H9 (cell line): ENCODE measurements around the gene IL17RA. TPM values are rescaled to one million over a fixed set of nuclear protein-coding genes. Genes with fewer than 3 reads are reported as not detected.

Source experiments
- DNase-seq: peaks from one replicate; pipeline ENCODE4 v3.0.0-alpha.2; 2017
- H2AFZ ChIP-seq: one replicate; pipeline ENCODE4 v1.6.1; 2013; ENCODE audit warnings: mild to moderate bottlenecking, low read length, control low read depth, moderate library complexity
- H2AK5ac ChIP-seq: 2 replicates; pipeline ENCODE4 v1.6.1; 2013; ENCODE audit warnings: low read length, control low read depth, mixed read lengths; ENCODE audit not compliant: insufficient read length
- H2BK120ac ChIP-seq: one replicate; pipeline ENCODE4 v1.6.1; 2013; ENCODE audit warnings: low read depth, mild to moderate bottlenecking, low read length, control low read depth, inconsistent platforms; ENCODE audit not compliant: poor library complexity, severe bottlenecking
- H2BK12ac ChIP-seq: 2 replicates; pipeline ENCODE4 v1.6.1; 2013; ENCODE audit warnings: low read length, control low read depth, mixed read lengths, low read depth; ENCODE audit not compliant: insufficient read length
- H2BK15ac ChIP-seq: 2 replicates; pipeline ENCODE4 v1.6.1; 2013; ENCODE audit warnings: low read depth, low read length, control low read depth
- H2BK20ac ChIP-seq: one replicate; pipeline ENCODE4 v1.6.1; 2013; ENCODE audit warnings: low read depth, mild to moderate bottlenecking, low read length, control low read depth, inconsistent platforms; ENCODE audit not compliant: poor library complexity, severe bottlenecking
- H2BK5ac ChIP-seq: 2 replicates; pipeline ENCODE4 v1.6.1; 2013; ENCODE audit warnings: low read length, control low read depth, mixed read lengths; ENCODE audit not compliant: insufficient read length
- H3K14ac ChIP-seq: 2 replicates; pipeline ENCODE4 v1.6.1; 2013; ENCODE audit warnings: low read length, control low read depth; ENCODE audit not compliant: insufficient read depth
- H3K18ac ChIP-seq: 2 replicates; pipeline ENCODE4 v1.6.1; 2013; ENCODE audit warnings: low read depth, mild to moderate bottlenecking, mixed read lengths, low read length, control low read depth; ENCODE audit not compliant: insufficient read length
- H3K23ac ChIP-seq: 2 replicates; pipeline ENCODE4 v1.6.1; 2013; ENCODE audit warnings: low read length, control low read depth, mixed read lengths, low read depth; ENCODE audit not compliant: insufficient read length
- H3K23me2 ChIP-seq: 2 replicates; pipeline ENCODE4 v1.6.1; 2013; ENCODE audit warnings: low read depth, mild to moderate bottlenecking, mixed read lengths, low read length, control low read depth; ENCODE audit not compliant: insufficient read length, poor library complexity, severe bottlenecking
- H3K27ac ChIP-seq: 2 replicates; pipeline ENCODE4 v1.5.1; 2013; ENCODE audit warnings: low read length, control low read depth, mixed read lengths, low read depth; ENCODE audit not compliant: insufficient read length
- H3K27me3 ChIP-seq: 2 replicates; pipeline ENCODE4 v1.6.1; 2013; ENCODE audit warnings: low read length, control low read depth, inconsistent platforms; ENCODE audit not compliant: insufficient read depth
- H3K4ac ChIP-seq: 2 replicates; pipeline ENCODE4 v1.6.1; 2013; ENCODE audit warnings: low read depth, mild to moderate bottlenecking, control low read depth, inconsistent platforms, low read length, moderate library complexity
- H3K4me1 ChIP-seq: 2 replicates; pipeline ENCODE4 v1.6.1; 2013; ENCODE audit warnings: low read length, control low read depth, inconsistent platforms; ENCODE audit not compliant: insufficient read depth
- H3K4me2 ChIP-seq: 2 replicates; pipeline ENCODE4 v1.6.1; 2013; ENCODE audit warnings: low read length, control low read depth, mixed read lengths; ENCODE audit not compliant: insufficient read length, insufficient read depth
- H3K56ac ChIP-seq: 2 replicates; pipeline ENCODE4 v1.6.1; 2013; ENCODE audit warnings: low read depth, mild to moderate bottlenecking, mixed read lengths, low read length, control low read depth; ENCODE audit not compliant: insufficient read length
- H3K79me1 ChIP-seq: 2 replicates; pipeline ENCODE4 v1.6.1; 2013; ENCODE audit warnings: low read depth, mild to moderate bottlenecking, moderate library complexity, low read length, control low read depth, inconsistent platforms; ENCODE audit not compliant: insufficient read depth, poor library complexity, severe bottlenecking
- H3K79me2 ChIP-seq: 2 replicates; pipeline ENCODE4 v1.6.1; 2013; ENCODE audit warnings: low read length, control low read depth, inconsistent platforms; ENCODE audit not compliant: insufficient read depth
- H3K9ac ChIP-seq: 2 replicates; pipeline ENCODE4 v1.6.1; 2013; ENCODE audit warnings: low read length, control low read depth, mixed read lengths; ENCODE audit not compliant: insufficient read length; ENCODE audit errors: extremely low read depth
- H3K9me3 ChIP-seq: one replicate; pipeline ENCODE4 v1.6.1; 2013; ENCODE audit warnings: low read depth, low read length, inconsistent platforms; ENCODE audit not compliant: control insufficient read depth
- H3T11ph ChIP-seq: one replicate; pipeline ENCODE4 v1.6.1; 2013; ENCODE audit warnings: mild to moderate bottlenecking, low read length, control low read depth, inconsistent platforms
- H4K20me1 ChIP-seq: one replicate; pipeline ENCODE4 v1.6.1; 2013; ENCODE audit not compliant: control insufficient read depth, insufficient read length, insufficient read depth
- H4K5ac ChIP-seq: 2 replicates; pipeline ENCODE4 v1.6.1; 2013; ENCODE audit warnings: low read depth, mild to moderate bottlenecking, mixed read lengths, low read length, control low read depth; ENCODE audit not compliant: insufficient read length
- H4K8ac ChIP-seq: replicated peaks from 2 replicates; pipeline ENCODE4 v1.6.1; 2013; ENCODE audit warnings: low read length, control low read depth, mixed read lengths, low read depth; ENCODE audit not compliant: insufficient read length
- H4K91ac ChIP-seq: 2 replicates; pipeline ENCODE4 v1.6.1; 2013; ENCODE audit warnings: low read depth, mild to moderate bottlenecking, moderate library complexity, mixed read lengths, low read length, control low read depth; ENCODE audit not compliant: insufficient read length
- H3K27ac Mint-ChIP-seq, 3 experiments: 2 replicates in 2 of 3; 3 replicates in 1 of 3; pipeline ENCODE4 v1.8.0; 2020 to 2021; ENCODE audit warnings: mixed read lengths in 3 of 3, mild to moderate bottlenecking in 1 of 3, moderate library complexity in 1 of 3
- H3K27me3 Mint-ChIP-seq: 2 replicates; pipeline ENCODE4 v1.8.0; 2021; ENCODE audit warnings: low read depth, mild to moderate bottlenecking, moderate library complexity, mixed read lengths
- H3K36me3 Mint-ChIP-seq, 3 experiments: 2 replicates in 2 of 3; 3 replicates in 1 of 3; pipeline ENCODE4 v1.8.0; 2020 to 2021; ENCODE audit warnings: low read depth in 3 of 3, mixed read lengths in 3 of 3; ENCODE audit not compliant: insufficient read depth in 1 of 3
- H3K4me1 Mint-ChIP-seq, 2 experiments: 2 replicates each; pipeline ENCODE4 v1.8.0; 2020; ENCODE audit warnings: mixed read lengths in 2 of 2
- H3K4me3 Mint-ChIP-seq, 2 experiments: 2 replicates in 1 of 2; 3 replicates in 1 of 2; pipeline ENCODE4 v1.8.0; 2020 to 2021; ENCODE audit warnings: mild to moderate bottlenecking in 2 of 2, mixed read lengths in 2 of 2, moderate library complexity in 1 of 2
- H3K9me3 Mint-ChIP-seq, 2 experiments: 2 replicates in 1 of 2; 3 replicates in 1 of 2; pipeline ENCODE4 v1.8.0; 2020; ENCODE audit warnings: mild to moderate bottlenecking in 2 of 2, mixed read lengths in 2 of 2, moderate library complexity in 1 of 2
- CTCF ChIP-seq: fragments of 200-600 bp; sonication (generic); conservative IDR thresholded peaks from 3 replicates; pipeline ENCODE4 v1.8.0; 2021; ENCODE audit warnings: antibody characterized with exemption, mild to moderate bottlenecking
- WGBS: extraction: QIAGEN DNeasy Blood & Tissue Kit; methylation state at CpG from one replicate; pipeline ENCODE4 v1.1.7; 2013; ENCODE audit warnings: missing lambda C conversion rate, low lambda C conversion rate, mixed read lengths; ENCODE audit not compliant: insufficient read length; ENCODE audit errors: extremely low coverage; 5-methylcytosine and 5-hydroxymethylcytosine counted together
- long read RNA-seq: library from polyadenylated mRNA; unstranded; transcript quantifications from one replicate; pipeline ENCODE4 v2.0.0, GENCODE V29; 2020
- total RNA-seq: library from RNA; stranded (reverse); gene quantifications from 2 replicates; pipeline ENCODE4 v1.2.1, GENCODE V29; 2021

Gene IL17RA
- total RNA-seq: 8.7 and 12.4 TPM in 2 replicates
- long read RNA-seq, partial matches to known transcripts: 1 of 7 reads
- long read RNA-seq, other reads (novel, unspliced or antisense): 6 of 7 reads

DNA sequence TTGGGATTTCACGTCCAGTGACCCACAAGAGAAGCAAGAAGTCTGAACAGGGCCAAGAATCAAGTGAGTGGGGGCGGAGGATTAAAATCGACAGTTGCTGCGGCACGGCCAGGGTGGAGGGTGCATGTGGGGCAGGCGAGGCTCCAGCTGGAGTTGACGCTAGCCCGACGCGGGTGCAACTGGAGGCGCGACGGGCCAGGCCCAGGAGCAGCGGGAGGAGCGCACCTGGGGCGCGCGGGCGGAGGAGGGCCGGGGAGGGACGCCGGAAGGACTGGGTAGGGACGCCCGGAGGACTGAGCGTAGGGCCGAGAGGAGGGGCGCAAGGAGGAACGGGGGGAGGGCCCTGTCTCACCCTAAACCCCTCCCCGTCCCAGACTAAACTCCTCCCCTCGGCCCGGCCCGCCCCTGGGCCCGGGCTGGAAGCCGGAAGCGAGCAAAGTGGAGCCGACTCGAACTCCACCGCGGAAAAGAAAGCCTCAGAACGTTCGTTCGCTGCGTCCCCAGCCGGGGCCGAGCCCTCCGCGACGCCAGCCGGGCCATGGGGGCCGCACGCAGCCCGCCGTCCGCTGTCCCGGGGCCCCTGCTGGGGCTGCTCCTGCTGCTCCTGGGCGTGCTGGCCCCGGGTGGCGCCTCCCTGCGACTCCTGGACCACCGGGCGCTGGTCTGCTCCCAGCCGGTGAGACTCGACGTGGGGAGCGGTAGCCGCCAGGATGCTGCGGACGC is at the start of gene IL17RA:
Gene IL17RA (plus strand): TSS at position 447 of the 723 bp plus-strand sequence. CDS start 92 bp downstream, at position 539.
- Histone ChIP-seq H3K23ac (no peak within 1 kb of the TSS), H4K5ac (no peak within 1 kb of the TSS), H3K18ac (peak within 1 kb of the TSS; percentile 71), H2BK5ac (no peak within 1 kb of the TSS), H3K79me2 (no peaks in the 10 kb centered on the region), H2BK15ac (no peak within 1 kb of the TSS), H4K91ac (no peak within 1 kb of the TSS), H3K79me1 (no peaks in the 10 kb centered on the region), H2BK120ac (no peak within 1 kb of the TSS), H3K56ac (no peak within 1 kb of the TSS), H3K9me3 (no peaks in the 10 kb centered on the region), H3K4me2 (peak within 1 kb of the TSS; percentile 71), H3K23me2 (peaks cover 9% of the 10 kb centered on the region), H2AK5ac (no peak within 1 kb of the TSS), H3K14ac (peak within 1 kb of the TSS; percentile 76; the same call in 1 of the 2 replicates), H3K4ac (no peak within 1 kb of the TSS), H3K9ac (no peak within 1 kb of the TSS), H3T11ph (no peak within 1 kb of the TSS), H3K27ac (no peak within 1 kb of the TSS), H3K4me1 (no peaks in the 10 kb centered on the region; the same call in 1 of the 2 replicates), H4K8ac (no peak within 1 kb of the TSS), H2BK12ac (no peak within 1 kb of the TSS), H3K27me3 (peaks cover 3% of the 10 kb centered on the region; the same call in 1 of the 2 replicates), H4K20me1 (no peaks in the 10 kb centered on the region), H2BK20ac (no peak within 1 kb of the TSS), H2AFZ (no peak within 1 kb of the TSS)
- Mint-ChIP-seq H3K4me3 (peak within 1 kb of the TSS; percentile 71 to 87), H3K27me3 (peaks cover 38% of the 10 kb centered on the region), H3K36me3 (no peaks in the 10 kb centered on the region; a peak in 2 of 7 replicates), H3K9me3 (no peaks in the 10 kb centered on the region; a peak in 1 of 5 replicates), H3K27ac (peak within 1 kb of the TSS in 1 of 3 experiments; percentile 70; a peak in 3 of 7 replicates), H3K4me1 (peaks cover 34 to 36% of the 10 kb centered on the region in 2 experiments)
- WGBS: no CpG with 5 or more reads among the region's 68 CpGs
- peak; percentile 94 for DNase-seq
- no peak for TF ChIP-seq CTCF
